Femur (tissue), 1 donor: ENCODE results near the gene S100A7.
"Not testable (repeated sequence)": the region's sequence is repeated elsewhere in the genome, so short reads cannot be mapped to it uniquely, and the experiment has no call there.

Source experiments
- DNase-seq: peaks from one replicate; pipeline ENCODE4 v3.0.0-alpha.2; 2017

The S100A7 gene

GRCh38 chr1:153475282-153475681, 14.8 kb upstream of the S100A7 start:
- DNase-seq: no peak

- DNase-seq: no peak
Measured at GRCh38 chr1:153474347-153474746, 13.9 kb upstream of the S100A7 start.

GRCh38 chr1:153470707-153471106, 10.3 kb upstream of the S100A7 start:
- DNase-seq: no peak

GRCh38 chr1:153466908-153467307, 6.5 kb upstream of the S100A7 start:
- DNase-seq: no peak

- DNase-seq: peak; percentile 57
Measured at GRCh38 chr1:153465811-153466636, 5.6 kb upstream of the S100A7 start.

GRCh38 chr1:153462741-153463140, 2.3 kb upstream of the S100A7 start:
- DNase-seq: not testable (repeated sequence)

- DNase-seq: no peak
Measured at GRCh38 chr1:153459655-153460054, 796 bp downstream of the S100A7 start.

GRCh38 chr1:153456396-153456795, 4.1 kb downstream of the S100A7 start:
- DNase-seq: no peak

- DNase-seq: not testable (repeated sequence)
Measured at GRCh38 chr1:153448851-153449250, 11.6 kb downstream of the S100A7 start.

- DNase-seq: no peak
Measured at GRCh38 chr1:153447498-153448170, 12.8 kb downstream of the S100A7 start.

- DNase-seq: no peak
Measured at GRCh38 chr1:153444078-153444477, 16.4 kb downstream of the S100A7 start.

- no peak for DNase-seq
Measured at GRCh38 chr1:153443486-153443885, 17.0 kb downstream of the S100A7 start.

GRCh38 chr1:153441238-153441755, 19.2 kb downstream of the S100A7 start:
- no peak for DNase-seq

GRCh38 chr1:153439273-153439672, 21.2 kb downstream of the S100A7 start:
- no peak for DNase-seq

GRCh38 chr1:153438599-153438998, 21.9 kb downstream of the S100A7 start:
- DNase-seq: no peak

GRCh38 chr1:153437236-153437635, 23.2 kb downstream of the S100A7 start:
- no peak for DNase-seq

GRCh38 chr1:153434746-153435455, 25.6 kb downstream of the S100A7 start:
- DNase-seq: no peak

- DNase-seq: no peak
Measured at GRCh38 chr1:153432874-153433681, 27.4 kb downstream of the S100A7 start.

- no peak for DNase-seq
Measured at GRCh38 chr1:153431928-153432327, 28.5 kb downstream of the S100A7 start.

GRCh38 chr1:153431427-153431826, 29.0 kb downstream of the S100A7 start:
- DNase-seq: no peak

GRCh38 chr1:153431002-153431401, 29.4 kb downstream of the S100A7 start:
- DNase-seq: no peak

GRCh38 chr1:153430561-153430960, 29.9 kb downstream of the S100A7 start:
- DNase-seq: no peak

GRCh38 chr1:153430166-153430553, 30.3 kb downstream of the S100A7 start:
- DNase-seq: no peak
